ENCODE results near the gene FGD2. TPM values are rescaled to one million over a fixed set of nuclear protein-coding genes. Genes with fewer than 3 reads are reported as not detected.
A peak's percentile ranks its signal among the peaks of the same experiment; 100 is the strongest.

The FGD2 gene
- total RNA-seq, 4 donors from 2014 or later = 13.1 to 46.4 (median 29.6) TPM

GRCh38 chr6:37027811-37028469 lies 22.5 kb downstream of the FGD2 start:
- H3K36me3 ChIP-seq = no peaks in the 10 kb centered on the region
- intact Hi-C loops (cut with DNase I; ENCODE audit: low total_unique reads) (no loop called here), in situ Hi-C loops (cut with MboI; ENCODE audit: low pct_ligation_motif_present in 1 of 4, low pct_unique_long_range_greater_than_20kb in 1 of 4, low sequenced_read_pairs in 3 of 4) (loop anchor here in 2 of 4 donors (10.0 kb wide), 1 partner anchor 177 kb away; no protein-coding TSS in a partner anchor)
- DNase-seq = no peak
- H3K4me1 ChIP-seq = peaks cover 0 to 3% (median 0%) of the 10 kb centered on the region in 4 donors
- 94% methylated on average over 17 of the region's 17 CpGs; no CpG with 5 or more reads in 1 of the 2 donors for WGBS, 2 donors (ENCODE audit: low coverage in 1 of 2)
- no peak for TF ChIP-seq POLR2A (IDR thresholded peaks at IDR 0.05)
- TF ChIP-seq POLR2AphosphoS5 (IDR thresholded peaks at IDR 0.05) = no peak
- no peak for TF ChIP-seq EP300 (IDR thresholded peaks at IDR 0.05; ENCODE audit: low read depth)
- no peak for TF ChIP-seq CTCF (IDR thresholded peaks at IDR 0.05)
- H3K27me3 ChIP-seq = no peaks in the 10 kb centered on the region
- H3K27ac ChIP-seq = no peak overlapping the region
- no peak overlapping the region for H3K4me3 ChIP-seq
- H3K9me3 ChIP-seq = peaks cover 0 to 3% of the 10 kb centered on the region in 2 donors

- intact Hi-C loops (cut with DNase I; ENCODE audit: low total_unique reads) = no loop called here
- Histone ChIP-seq H3K27ac (no peak overlapping the region), H3K4me1 (peaks cover 0 to 3% (median 0%) of the 10 kb centered on the region in 4 donors), H3K27me3 (no peaks in the 10 kb centered on the region), H3K9me3 (peaks cover 0 to 3% of the 10 kb centered on the region in 2 donors), H3K4me3 (no peak overlapping the region), H3K36me3 (no peaks in the 10 kb centered on the region)
- TF ChIP-seq CTCF (IDR thresholded peaks at IDR 0.05) (peak; percentile 51 to 72 (median 65)), POLR2A (IDR thresholded peaks at IDR 0.05) (no peak), POLR2AphosphoS5 (IDR thresholded peaks at IDR 0.05) (no peak), EP300 (IDR thresholded peaks at IDR 0.05; ENCODE audit: low read depth) (no peak)
- WGBS, 2 donors (ENCODE audit: low coverage in 1 of 2) = 61 to 87% methylated on average over 3 to 4 of the region's 4 CpGs
- peak; percentile 65 for DNase-seq
- in situ Hi-C loops (cut with MboI; ENCODE audit: low pct_ligation_motif_present in 1 of 4, low pct_unique_long_range_greater_than_20kb in 1 of 4, low sequenced_read_pairs in 3 of 4) = loop anchor here in 2 of 4 donors (10.0 kb wide), 1 partner anchor 175 kb away; no protein-coding TSS in a partner anchor
Observed at GRCh38 chr6:37029249-37029971, 24.0 kb downstream of the FGD2 start.

GRCh38 chr6:37030599-37030998 lies 25.1 kb downstream of the FGD2 start:
- no peak for TF ChIP-seq EP300 (IDR thresholded peaks at IDR 0.05; ENCODE audit: low read depth)
- no peak for TF ChIP-seq CTCF (IDR thresholded peaks at IDR 0.05)
- TF ChIP-seq POLR2A (IDR thresholded peaks at IDR 0.05) = no peak
- no peak for TF ChIP-seq POLR2AphosphoS5 (IDR thresholded peaks at IDR 0.05)
- Histone ChIP-seq H3K9me3 (peaks cover 0 to 3% of the 10 kb centered on the region in 2 donors), H3K4me3 (no peak overlapping the region), H3K27me3 (no peaks in the 10 kb centered on the region), H3K4me1 (peaks cover 0 to 3% (median 0%) of the 10 kb centered on the region in 4 donors), H3K36me3 (no peaks in the 10 kb centered on the region), H3K27ac (no peak overlapping the region)
- in situ Hi-C loops (cut with MboI; ENCODE audit: low pct_ligation_motif_present in 1 of 4, low pct_unique_long_range_greater_than_20kb in 1 of 4, low sequenced_read_pairs in 3 of 4) (no loop called here), intact Hi-C loops (cut with DNase I; ENCODE audit: low total_unique reads) (no loop called here)
- no peak for DNase-seq
- WGBS, 2 donors (ENCODE audit: low coverage in 1 of 2) = 44 to 62% methylated on average over 2 of the region's 2 CpGs

GRCh38 chr6:37032239-37032638 lies 26.8 kb downstream of the FGD2 start:
- H3K27me3 ChIP-seq = no peaks in the 10 kb centered on the region
- in situ Hi-C loops (cut with MboI; ENCODE audit: low pct_ligation_motif_present in 1 of 4, low pct_unique_long_range_greater_than_20kb in 1 of 4, low sequenced_read_pairs in 3 of 4) (no loop called here), intact Hi-C loops (cut with DNase I; ENCODE audit: low total_unique reads) (no loop called here)
- TF ChIP-seq EP300 (IDR thresholded peaks at IDR 0.05; ENCODE audit: low read depth) = no peak
- TF ChIP-seq POLR2A (IDR thresholded peaks at IDR 0.05) = no peak
- no peak for TF ChIP-seq POLR2AphosphoS5 (IDR thresholded peaks at IDR 0.05)
- TF ChIP-seq CTCF (IDR thresholded peaks at IDR 0.05) = no peak
- H3K4me1 ChIP-seq = peaks cover 0 to 3% (median 0%) of the 10 kb centered on the region in 4 donors
- H3K36me3 ChIP-seq = no peaks in the 10 kb centered on the region
- peaks cover 0 to 3% of the 10 kb centered on the region in 2 donors for H3K9me3 ChIP-seq
- no peak overlapping the region for H3K27ac ChIP-seq
- no peak for DNase-seq
- 87 to 88% methylated on average over 7 of the region's 7 CpGs for WGBS, 2 donors (ENCODE audit: low coverage in 1 of 2)
- H3K4me3 ChIP-seq = no peak overlapping the region

Measured in transverse colon (tissue), 4 donors.